ENCODE results near the gene ABHD17C.

GRCh38 chr15:80743189-80743833 lies 48.2 kb downstream of the ABHD17C start:
- TF ChIP-seq CTCF (IDR thresholded peaks at IDR 0.05), result no peak
- TF ChIP-seq POLR2A (IDR thresholded peaks at IDR 0.05), result no peak

All from tibial nerve (tissue), 3 donors.